Measurements from ENCODE around the gene GABPB1. TPM values are rescaled to one million over a fixed set of nuclear protein-coding genes. Genes with fewer than 3 reads are reported as not detected.

GABPB1 gene
- total RNA-seq, 1 experiment from 2014 or later, result 45.0 TPM

- no peaks in the 10 kb centered on the region for H3K9me3 ChIP-seq (ENCODE audit: control insufficient read depth, low read depth, low read length)
- no peak overlapping the region for H4K91ac ChIP-seq (ENCODE audit: insufficient read length, low read depth, low read length)
These were observed 13.3 kb downstream of the GABPB1 start for GRCh38 chr15:50341616-50342136.

More at GRCh38 chr15:50341616-50342136, 13.3 kb downstream of the GABPB1 start:
- Histone ChIP-seq H3K79me1 (ENCODE audit: insufficient read depth, low read depth, low read length, poor library complexity, severe bottlenecking) (peaks cover 7% of the 10 kb centered on the region), H3K14ac (ENCODE audit: insufficient read depth, low read length) (no peak overlapping the region), H4K5ac (ENCODE audit: insufficient read length, low read depth, low read length) (no peak overlapping the region), H3K18ac (ENCODE audit: insufficient read length, low read depth, low read length) (no peak overlapping the region), H3K23ac (ENCODE audit: insufficient read length, low read depth, low read length) (no peak overlapping the region), H3K56ac (ENCODE audit: insufficient read length, low read depth, low read length) (no peak overlapping the region), H2BK15ac (ENCODE audit: low read depth, low read length) (no peak overlapping the region), H3K4ac (ENCODE audit: low read depth, low read length) (no peak overlapping the region), H2AFZ (ENCODE audit: low read length) (no peak overlapping the region), H3K27ac (ENCODE audit: insufficient read length, low read depth, low read length) (no peak overlapping the region), H4K20me1 (ENCODE audit: control insufficient read depth, insufficient read depth, insufficient read length) (no peaks in the 10 kb centered on the region), H3K27me3 (ENCODE audit: insufficient read depth, low read length) (no peaks in the 10 kb centered on the region), H3K4me2 (ENCODE audit: insufficient read depth, insufficient read length, low read length) (no peak overlapping the region), H4K8ac (replicated peaks; ENCODE audit: insufficient read length, low read depth, low read length) (no peak overlapping the region), H3T11ph (ENCODE audit: low read length) (no peak overlapping the region), H3K4me1 (ENCODE audit: insufficient read depth, low read length) (no peaks in the 10 kb centered on the region), H2BK5ac (ENCODE audit: insufficient read length, low read length) (no peak overlapping the region), H2AK5ac (ENCODE audit: insufficient read length, low read length) (no peak overlapping the region), H2BK20ac (ENCODE audit: low read depth, low read length, poor library complexity, severe bottlenecking) (no peak overlapping the region), H2BK12ac (ENCODE audit: insufficient read length, low read depth, low read length) (no peak overlapping the region), H3K23me2 (ENCODE audit: insufficient read length, low read depth, low read length, poor library complexity, severe bottlenecking) (no peaks in the 10 kb centered on the region), H3K79me2 (ENCODE audit: insufficient read depth, low read length) (peaks cover 2% of the 10 kb centered on the region; the same call in 1 of the 2 replicates), H3K9ac (ENCODE audit: extremely low read depth, insufficient read length, low read length) (no peak overlapping the region), H2BK120ac (ENCODE audit: low read depth, low read length, poor library complexity, severe bottlenecking) (no peak overlapping the region)
- no peak for DNase-seq
- Mint-ChIP-seq H3K9me3 (no peaks in the 10 kb centered on the region), H3K4me1 (no peaks in the 10 kb centered on the region), H3K27me3 (ENCODE audit: low read depth) (no peaks in the 10 kb centered on the region; the same call in 1 of the 2 replicates), H3K36me3 (ENCODE audit: insufficient read depth in 1 of 3, low read depth in 3 of 3) (peaks cover 4 to 12% (median 8%) of the 10 kb centered on the region in 3 experiments; a peak in 6 of 7 replicates), H3K27ac (no peak overlapping the region), H3K4me3 (no peak overlapping the region)
- WGBS (ENCODE audit: extremely low coverage, insufficient read length, low lambda C conversion rate), result no CpG with 5 or more reads among the region's 7 CpGs
- TF ChIP-seq CTCF (conservative IDR thresholded peaks at IDR 0.05), result no peak
